SU-DHL-6 (cell line): ENCODE measurements around the gene TMEM174.

Source experiments
- H2AFZ ChIP-seq: fragments of 200-600 bp; sonication (generic); 2 replicates; pipeline ENCODE4 v1.6.1; 2014; ENCODE audit warnings: low read depth, mild to moderate bottlenecking, moderate library complexity, mixed read lengths, antibody characterized with exemption, low read length; ENCODE audit not compliant: severe bottlenecking
- H3F3A ChIP-seq: fragments of 200-600 bp; shearing (Covaris generic); 2 replicates; pipeline ENCODE4 v1.6.0; 2016; ENCODE audit warnings: antibody characterized with exemption, mild to moderate bottlenecking; ENCODE audit not compliant: insufficient read depth
- H3K27ac ChIP-seq: fragments of 200-600 bp; sonication (generic); 2 replicates; pipeline ENCODE4 v1.5.1; 2016; ENCODE audit warnings: low read depth, mild to moderate bottlenecking, low read length, moderate library complexity, mixed read lengths
- H3K27me3 ChIP-seq: fragments of 200-600 bp; sonication (generic), shearing (Covaris generic); 2 replicates; pipeline ENCODE4 v1.6.0; 2014; ENCODE audit warnings: mild to moderate bottlenecking, low read length
- H3K36me3 ChIP-seq: fragments of 200-600 bp; sonication (generic); 2 replicates; pipeline ENCODE4 v1.6.1; 2014; ENCODE audit warnings: mild to moderate bottlenecking, low read length, mixed read lengths
- H3K4me2 ChIP-seq: fragments of 300-600, 200-600 bp; shearing (Covaris generic), sonication (generic); 2 replicates; pipeline ENCODE4 v1.6.0; 2014; ENCODE audit warnings: low read length, low read depth, mild to moderate bottlenecking; ENCODE audit not compliant: poor library complexity, severe bottlenecking
- H3K4me3 ChIP-seq: fragments of 200-600 bp; sonication (generic); 2 replicates; pipeline ENCODE4 v1.5.1; 2014; ENCODE audit warnings: antibody characterized with exemption, low read length, mild to moderate bottlenecking, mixed read lengths; ENCODE audit not compliant: insufficient read depth, poor library complexity, severe bottlenecking
- H3K79me2 ChIP-seq: fragments of 200-600 bp; sonication (generic); 2 replicates; pipeline ENCODE4 v1.6.1; 2014; ENCODE audit warnings: mild to moderate bottlenecking, low read length, moderate library complexity; ENCODE audit not compliant: insufficient read depth
- H3K9ac ChIP-seq: fragments of 200-600 bp; sonication (generic); 2 replicates; pipeline ENCODE4 v1.7.0; 2014; ENCODE audit warnings: mild to moderate bottlenecking, low read length
- H3K9me2 ChIP-seq: fragments of 200-600 bp; sonication (generic); replicated peaks from 2 replicates; pipeline ENCODE4 v1.6.1; 2014; ENCODE audit warnings: low read length; ENCODE audit not compliant: insufficient read depth
- H3K9me3 ChIP-seq: fragments of 200-600 bp; sonication (generic); 2 replicates; pipeline ENCODE4 v1.6.1; 2014; ENCODE audit warnings: low read length, mixed read lengths; ENCODE audit not compliant: insufficient read depth
- H4K20me1 ChIP-seq: fragments of 200-600 bp; sonication (generic); 2 replicates; pipeline ENCODE4 v1.6.1; 2014; ENCODE audit warnings: low read depth, mild to moderate bottlenecking, antibody characterized with exemption, low read length, moderate library complexity, mixed read lengths
- EZH2phosphoT487 ChIP-seq: fragments of 200-600 bp; sonication (generic), shearing (Covaris generic); conservative IDR thresholded peaks from 2 replicates; pipeline ENCODE4 v1.6.1; 2018; ENCODE audit warnings: mild to moderate bottlenecking, antibody characterized with exemption, low read length, moderate library complexity, mixed read lengths
- TF ChIP-seq, protein P1 (sequence below): fragments of 200-600 bp; sonication (generic); IDR thresholded peaks from one replicate; pipeline ENCODE4 v1.5.1; 2017; ENCODE audit warnings: antibody characterized with exemption, mild to moderate bottlenecking, low read length, moderate library complexity; ENCODE audit not compliant: insufficient read depth, poor library complexity, severe bottlenecking

The TMEM174 gene

DNA sequence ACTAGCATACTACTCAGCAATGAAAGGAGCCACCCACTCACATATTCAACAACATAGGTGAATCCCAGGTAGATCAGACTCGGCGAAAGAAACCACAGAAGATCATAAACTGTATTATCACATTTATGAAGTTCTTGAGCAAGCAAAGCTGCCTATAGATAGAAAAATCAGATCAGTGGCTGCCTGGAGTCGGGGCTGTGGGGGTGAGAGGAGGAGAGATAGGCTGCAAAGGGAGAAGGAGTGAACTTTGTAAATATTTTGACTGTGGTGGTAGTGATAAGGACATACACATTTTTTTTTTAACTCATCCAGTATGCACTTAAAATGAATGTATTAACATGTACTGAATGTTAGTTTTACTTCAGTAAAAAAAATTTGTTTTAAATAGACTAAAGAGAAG lies 23.5 kb upstream of the TMEM174 start:
- H3K9me3 ChIP-seq = no peaks in the 10 kb centered on the region
- H3K4me3 ChIP-seq = no peak overlapping the region
- no peaks in the 10 kb centered on the region for H3K27me3 ChIP-seq
- H3K27ac ChIP-seq = no peak overlapping the region
- no peaks in the 10 kb centered on the region for H4K20me1 ChIP-seq
- no peaks in the 10 kb centered on the region for H3K9me2 ChIP-seq
- H3K4me2 ChIP-seq = no peak overlapping the region
- no peak for TF ChIP-seq EZH2phosphoT487
- TF ChIP-seq, protein P1, sequence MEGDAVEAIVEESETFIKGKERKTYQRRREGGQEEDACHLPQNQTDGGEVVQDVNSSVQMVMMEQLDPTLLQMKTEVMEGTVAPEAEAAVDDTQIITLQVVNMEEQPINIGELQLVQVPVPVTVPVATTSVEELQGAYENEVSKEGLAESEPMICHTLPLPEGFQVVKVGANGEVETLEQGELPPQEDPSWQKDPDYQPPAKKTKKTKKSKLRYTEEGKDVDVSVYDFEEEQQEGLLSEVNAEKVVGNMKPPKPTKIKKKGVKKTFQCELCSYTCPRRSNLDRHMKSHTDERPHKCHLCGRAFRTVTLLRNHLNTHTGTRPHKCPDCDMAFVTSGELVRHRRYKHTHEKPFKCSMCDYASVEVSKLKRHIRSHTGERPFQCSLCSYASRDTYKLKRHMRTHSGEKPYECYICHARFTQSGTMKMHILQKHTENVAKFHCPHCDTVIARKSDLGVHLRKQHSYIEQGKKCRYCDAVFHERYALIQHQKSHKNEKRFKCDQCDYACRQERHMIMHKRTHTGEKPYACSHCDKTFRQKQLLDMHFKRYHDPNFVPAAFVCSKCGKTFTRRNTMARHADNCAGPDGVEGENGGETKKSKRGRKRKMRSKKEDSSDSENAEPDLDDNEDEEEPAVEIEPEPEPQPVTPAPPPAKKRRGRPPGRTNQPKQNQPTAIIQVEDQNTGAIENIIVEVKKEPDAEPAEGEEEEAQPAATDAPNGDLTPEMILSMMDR = no peak
- no peak overlapping the region for H2AFZ ChIP-seq
- H3K79me2 ChIP-seq = no peaks in the 10 kb centered on the region
- H3K9ac ChIP-seq = no peak overlapping the region
- H3K36me3 ChIP-seq = no peaks in the 10 kb centered on the region
- H3F3A ChIP-seq = no peaks in the 10 kb centered on the region

DNA sequence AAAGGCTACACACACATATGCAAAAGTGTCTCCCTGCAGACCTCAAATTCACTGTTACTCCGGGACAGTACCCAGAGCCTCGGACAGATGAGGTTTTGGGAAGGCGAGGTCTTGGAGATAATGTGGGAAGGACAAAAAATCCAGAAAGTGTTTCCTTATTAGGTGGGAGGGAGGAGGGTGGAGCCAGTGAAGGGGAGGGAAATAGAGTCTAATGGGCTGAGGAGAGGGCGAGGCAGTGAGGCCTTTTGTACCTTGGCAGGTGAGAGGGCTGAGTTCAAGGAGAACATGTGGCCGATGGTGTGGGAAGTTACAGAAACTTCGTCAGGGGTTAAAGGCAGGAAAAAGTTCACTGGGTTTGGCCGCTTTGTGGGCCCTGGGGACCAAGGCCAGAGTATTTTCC lies 22.1 kb upstream of the TMEM174 start:
- Histone ChIP-seq H2AFZ (no peak overlapping the region), H3K27ac (no peak overlapping the region), H3K27me3 (no peaks in the 10 kb centered on the region), H3F3A (no peaks in the 10 kb centered on the region), H3K36me3 (no peaks in the 10 kb centered on the region), H4K20me1 (no peaks in the 10 kb centered on the region), H3K4me3 (no peak overlapping the region), H3K4me2 (no peak overlapping the region), H3K9me2 (no peaks in the 10 kb centered on the region), H3K9me3 (no peaks in the 10 kb centered on the region), H3K79me2 (no peaks in the 10 kb centered on the region), H3K9ac (no peak overlapping the region)
- no peak for TF ChIP-seq EZH2phosphoT487
- TF ChIP-seq, protein P1 = no peak

DNA sequence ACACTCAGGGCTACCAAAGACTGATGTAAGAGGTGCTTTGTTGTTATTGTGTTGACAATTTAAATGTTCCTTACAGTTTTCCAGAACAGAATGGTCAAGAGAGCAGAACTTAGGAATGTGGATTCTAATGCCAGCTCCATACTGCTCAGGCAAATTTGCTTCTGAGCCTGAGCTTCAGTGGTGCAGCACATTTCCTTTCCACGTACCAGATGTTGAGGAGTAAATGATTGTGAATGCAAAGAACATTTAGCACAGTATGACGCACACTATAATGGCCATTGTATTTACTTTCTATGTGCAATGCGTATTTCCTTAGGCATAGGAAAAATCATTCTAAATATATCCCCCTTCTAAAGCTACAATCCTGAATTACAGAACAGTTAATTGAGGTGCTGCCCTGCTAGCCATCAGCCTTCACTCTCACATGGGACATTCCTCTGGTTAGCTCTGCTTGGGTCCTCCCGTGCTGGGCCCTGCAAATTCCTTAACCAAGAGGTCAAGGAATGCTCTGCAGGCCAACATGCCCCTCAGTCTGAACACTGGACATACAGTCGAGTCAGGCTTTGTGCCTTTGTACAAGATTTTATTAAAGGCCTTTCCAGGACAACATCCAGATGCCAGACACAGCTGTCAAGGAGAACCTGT lies 21.1 kb upstream of the TMEM174 start:
- H3K4me2 ChIP-seq = no peak overlapping the region
- no peak for TF ChIP-seq EZH2phosphoT487
- TF ChIP-seq, protein P1 = no peak
- H3F3A ChIP-seq = no peaks in the 10 kb centered on the region
- H3K9ac ChIP-seq = no peak overlapping the region
- H4K20me1 ChIP-seq = no peaks in the 10 kb centered on the region
- H3K4me3 ChIP-seq = no peak overlapping the region
- no peaks in the 10 kb centered on the region for H3K9me2 ChIP-seq
- no peaks in the 10 kb centered on the region for H3K36me3 ChIP-seq
- no peak overlapping the region for H2AFZ ChIP-seq
- no peaks in the 10 kb centered on the region for H3K27me3 ChIP-seq
- H3K27ac ChIP-seq = no peak overlapping the region
- H3K9me3 ChIP-seq = no peaks in the 10 kb centered on the region
- H3K79me2 ChIP-seq = no peaks in the 10 kb centered on the region
